HepG2 (cell line): ENCODE results near the gene RASA3. TPM values are rescaled to one million over a fixed set of nuclear protein-coding genes. Genes with fewer than 3 reads are reported as not detected.

Experiments
- ATAC-seq: fragments of 200-7000 bp; cut with Tn5 transposase; 3 replicates; pipeline ENCODE4 v1.9.1; 2020; ENCODE audit warnings: mild to moderate bottlenecking, moderate library complexity
- BruUV-seq: library from RNA; stranded (reverse); fragments of 400-500 nt; replicated peaks from 2 replicates; lab custom pipeline; 2021; lab: Mats Ljungman, UMichigan
- CTCF ChIA-PET: fragments of 300-600 bp; formaldehyde crosslinking; extraction: SDS; loops from one replicate; lab custom pipeline; 2021; ENCODE audit warnings: low total read pairs, inconsistent platforms, low intra/inter-chr PET ratio; lab: Yijun Ruan, JAX
- POLR2A ChIA-PET: fragments of 350-600 bp; sonication (Branson Sonifier 250); formaldehyde crosslinking; loops from one replicate; lab custom pipeline; 2020; ENCODE audit warnings: antibody characterized with exemption, inconsistent platforms; lab: Yijun Ruan, JAX
- DNase-seq: peaks from one replicate; pipeline ENCODE4 v3.0.0-alpha.2; 2015; ENCODE audit warnings: low spot score
- FAIRE-seq: peaks from 3 replicates; lab custom pipeline; 2011; peaks lifted over from hg19 to GRCh38; lab: Jason Lieb, UNC
- H2AFZ ChIP-seq: one replicate; pipeline ENCODE4 v1.6.1; 2011; ENCODE audit warnings: low read length, inconsistent platforms
- H3K27ac ChIP-seq: fragments of 300-600 bp; 3 replicates; pipeline ENCODE4 v1.8.0; 2011; ENCODE audit warnings: mixed run types, mild to moderate bottlenecking, mixed read lengths, low read length, inconsistent platforms; ENCODE audit not compliant: insufficient read depth; ENCODE audit errors: extremely low read length
- H3K27me3 ChIP-seq, 2 experiments: fragments of 200-600 bp in 1 of 2; 2 replicates in 1 of 2; 3 replicates in 1 of 2; pipeline versions ENCODE4 v1.6.0 to v1.8.0; 2011; ENCODE audit warnings: low read length in 2 of 2, mild to moderate bottlenecking in 2 of 2, moderate library complexity in 2 of 2, inconsistent platforms in 1 of 2; ENCODE audit not compliant: insufficient read depth in 2 of 2, control insufficient read depth in 1 of 2
- H3K36me3 ChIP-seq, 2 experiments: fragments of 200-600 bp in 1 of 2; replicated peaks in 1 of 2; 2 replicates in 1 of 2; 3 replicates in 1 of 2; pipeline versions ENCODE4 v1.5.1 to v1.8.0; 2011; ENCODE audit warnings: low read length in 2 of 2, inconsistent platforms in 1 of 2; ENCODE audit not compliant: insufficient read depth in 2 of 2, control insufficient read depth in 1 of 2
- H3K4me1 ChIP-seq: 2 replicates; pipeline ENCODE4 v1.5.1; 2012; ENCODE audit warnings: low read length, inconsistent platforms; ENCODE audit not compliant: insufficient read depth
- H3K4me2 ChIP-seq: 2 replicates; pipeline ENCODE4 v1.6.0; 2011; ENCODE audit warnings: low read depth, low read length, inconsistent platforms
- H3K4me3 ChIP-seq, 3 experiments: fragments of 200-600 bp in 1 of 3; sonication (generic), shearing (Covaris generic) in 1 of 3; replicated peaks in 1 of 3; 2 replicates each; pipeline ENCODE4 v1.5.1; 2011 to 2016; ENCODE audit warnings: low read length in 3 of 3, inconsistent platforms in 2 of 3, low read depth in 2 of 3, mild to moderate bottlenecking in 2 of 3, control low read depth in 1 of 3, mixed read lengths in 1 of 3; ENCODE audit not compliant: insufficient read depth in 1 of 3
- H3K79me2 ChIP-seq: one replicate; pipeline ENCODE4 v1.6.1; 2011; ENCODE audit warnings: low read length, inconsistent platforms; ENCODE audit not compliant: insufficient read depth
- H3K9ac ChIP-seq: 2 replicates; pipeline ENCODE4 v1.6.0; 2011; ENCODE audit warnings: mild to moderate bottlenecking, low read depth, low read length, inconsistent platforms; ENCODE audit not compliant: insufficient read depth
- H3K9me3 ChIP-seq: 2 replicates; pipeline ENCODE4 v1.5.1; 2012; ENCODE audit warnings: mild to moderate bottlenecking, low read length
- H4K20me1 ChIP-seq: 2 replicates; pipeline ENCODE4 v1.6.0; 2011; ENCODE audit warnings: inconsistent platforms, mild to moderate bottlenecking, low read length, moderate library complexity; ENCODE audit not compliant: insufficient read depth
- ARNTL ChIP-seq: sonication (generic); formaldehyde crosslinking; IDR thresholded peaks from 2 replicates; pipeline ENCODE4 v1.4.0; 2020; ENCODE audit warnings: mild to moderate bottlenecking, missing genetic modification reagents
- ETV5 ChIP-seq: IDR thresholded peaks from 2 replicates; pipeline ENCODE4 v1.6.1; 2018; ENCODE audit warnings: missing biosample characterization, missing genetic modification reagents, inconsistent platforms, borderline replicate concordance
- EZH2 ChIP-seq: conservative IDR thresholded peaks from 2 replicates; pipeline ENCODE4 v1.6.1; 2012; ENCODE audit warnings: mild to moderate bottlenecking, low read depth, low read length, moderate library complexity
- HNRNPH1 ChIP-seq: fragments of 200-400 bp; formaldehyde crosslinking; optimal IDR thresholded peaks from 2 replicates; pipeline ENCODE3; 2017; ENCODE audit warnings: mild to moderate bottlenecking, low read depth, low read length
- MAX ChIP-seq: IDR thresholded peaks from 2 replicates; pipeline ENCODE4 v1.6.1; 2012; ENCODE audit warnings: inconsistent platforms
- MTA1 ChIP-seq: sonication (generic); formaldehyde crosslinking; IDR thresholded peaks from 2 replicates; pipeline ENCODE4 v1.4.0; 2020; ENCODE audit warnings: missing genetic modification reagents, mild to moderate bottlenecking, borderline replicate concordance
- NFE2 ChIP-seq: sonication (generic); formaldehyde crosslinking; IDR thresholded peaks from 2 replicates; pipeline ENCODE4 v1.4.0; 2020; ENCODE audit warnings: missing genetic modification reagents
- POGZ ChIP-seq: sonication (generic); formaldehyde crosslinking; IDR thresholded peaks from 2 replicates; pipeline ENCODE4 v1.4.0; 2020; ENCODE audit warnings: mild to moderate bottlenecking, missing genetic modification reagents
- RBM39 ChIP-seq: fragments of 200-400 bp; formaldehyde crosslinking; IDR thresholded peaks from one replicate; pipeline ENCODE4 v1.6.1; 2018; ENCODE audit warnings: antibody characterized with exemption, mild to moderate bottlenecking, low read depth, low read length; ENCODE audit not compliant: poor library complexity, severe bottlenecking
- SPEN ChIP-seq: sonication (generic); formaldehyde crosslinking; IDR thresholded peaks from 2 replicates; pipeline ENCODE4 v1.5.1; 2020; ENCODE audit warnings: low read depth, mild to moderate bottlenecking, missing genetic modification reagents
- TBL1XR1 ChIP-seq: fragments of 150-350 bp; IDR thresholded peaks from 2 replicates; pipeline ENCODE4 v1.6.1; 2014; ENCODE audit warnings: borderline replicate concordance, low read length; ENCODE audit not compliant: partially characterized antibody
- TGIF2 ChIP-seq: IDR thresholded peaks from 2 replicates; pipeline ENCODE4 v1.6.1; 2016; ENCODE audit warnings: control low read depth, missing compliant biosample characterization
- ZKSCAN5 ChIP-seq: sonication (generic); formaldehyde crosslinking; IDR thresholded peaks from 2 replicates; pipeline ENCODE4 v1.5.1; 2020; ENCODE audit warnings: mild to moderate bottlenecking, missing genetic modification reagents
- ZNF17 ChIP-seq: sonication (generic); formaldehyde crosslinking; IDR thresholded peaks from 2 replicates; pipeline ENCODE4 v1.5.0; 2020; ENCODE audit warnings: mild to moderate bottlenecking, missing genetic modification reagents
- ZNF263 ChIP-seq: sonication (generic); formaldehyde crosslinking; IDR thresholded peaks from 2 replicates; pipeline ENCODE4 v1.4.0; 2020; ENCODE audit warnings: missing genetic modification reagents
- ZNF564 ChIP-seq: sonication (generic); formaldehyde crosslinking; IDR thresholded peaks from 2 replicates; pipeline ENCODE4 v1.8.1; 2023; ENCODE audit warnings: mild to moderate bottlenecking, missing genetic modification reagents
- WGBS: methylation state at CpG from one replicate; pipeline ENCODE4 v1.1.6; 2017; ENCODE audit warnings: low lambda C conversion rate; 5-methylcytosine and 5-hydroxymethylcytosine counted together
- in situ Hi-C: cut with HindIII; loops from 2 replicates; pipeline ENCODE4 v1.10.0; 2017; ENCODE audit warnings: low pct_unique_long_range_greater_than_20kb; ENCODE audit not compliant: extremely low pct_ligation_motif_present
- intact Hi-C: fragments of 100-400 bp; cut with micrococcal nuclease; formaldehyde crosslinking; loops from one replicate; pipeline ENCODE4 v1.10.0; 2022; ENCODE audit not compliant: unreplicated experiment
- polyA plus RNA-seq, 8 experiments: library from polyadenylated mRNA; depleted of rRNA in 3 of 8; stranded (reverse) in 7 of 8; unstranded in 1 of 8; fragments of >200 nt; fragmentation: Illumina TruSeq in 4 of 8; extraction: Trizol in 4 of 8; gene quantifications; 2 replicates each; pipeline versions ENCODE4 v1.2.1 to v1.2.3, GENCODE V29; 2011 to 2016; ENCODE audit warnings: low read depth in 4 of 8, missing spikeins in 1 of 8, mixed read lengths in 1 of 8; ENCODE audit not compliant: insufficient read depth in 1 of 8
- total RNA-seq, 5 experiments: library from RNA; depleted of rRNA; stranded (reverse); fragments of >200 nt; fragmentation: Illumina TruSeq; extraction: Trizol; gene quantifications; 2 replicates each; pipeline ENCODE4 v1.2.3, GENCODE V29; 2016; ENCODE audit warnings: low read depth in 1 of 5
- TF ChIP-seq, protein P1 (sequence below): sonication (generic); formaldehyde crosslinking; IDR thresholded peaks from 2 replicates; pipeline ENCODE4 v1.5.0; 2020; ENCODE audit warnings: mild to moderate bottlenecking, missing genetic modification reagents, moderate library complexity
- TF ChIP-seq, protein P2 (sequence below): sonication (generic); formaldehyde crosslinking; IDR thresholded peaks from 2 replicates; pipeline ENCODE4 v1.8.0; 2023; ENCODE audit warnings: mild to moderate bottlenecking, missing genetic modification reagents

The RASA3 gene
- total and polyA plus RNA-seq, 2 of the 13 experiments (the other 11 are each of a cell fraction or from before 2014, with no cell fraction given): 0.05 TPM; not detected in 1

DNA sequence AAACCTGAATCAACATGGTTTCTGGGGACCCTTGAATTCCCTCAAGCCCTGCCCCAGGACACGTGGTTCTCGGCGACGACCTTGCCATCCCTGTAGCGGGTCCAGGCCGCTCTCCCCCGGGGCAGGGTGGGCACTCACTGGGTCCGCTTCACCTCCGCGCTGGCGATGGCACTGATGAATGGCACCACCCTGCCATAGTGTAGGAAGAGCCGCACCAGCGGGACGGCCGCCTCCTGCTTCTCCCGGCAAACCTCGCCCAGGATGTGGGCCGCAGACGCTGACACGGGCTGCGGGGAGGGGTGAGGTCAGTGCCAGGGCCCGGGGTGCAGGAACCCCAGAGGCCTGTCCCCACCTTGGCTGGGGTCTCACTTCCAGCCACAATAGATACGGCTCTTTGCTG is 114.5 kb downstream of the RASA3 start:
- TF ChIP-seq ZNF564: no peak
- TF ChIP-seq TBL1XR1: no peak
- TF ChIP-seq ZKSCAN5 (CRISPR knock-in tag): no peak
- TF ChIP-seq ETV5 (CRISPR knock-in tag): no peak
- no peak for TF ChIP-seq ARNTL (CRISPR knock-in tag)
- no peak for TF ChIP-seq TGIF2 (CRISPR knock-in tag)
- TF ChIP-seq, all 625 proteins: peak for 0
- H3K9me3 ChIP-seq: no peaks in the 10 kb centered on the region
- FAIRE-seq (no peak), ATAC-seq (no peak), DNase-seq (no peak)
- intact Hi-C loops (no loop called here), in situ Hi-C loops (no loop called here)
- H3K27me3 ChIP-seq: peaks cover 9 to 62% of the 10 kb centered on the region in 2 experiments; a peak in 4 of 5 replicates
- no peak overlapping the region for H3K9ac ChIP-seq
- POLR2A ChIA-PET: no interaction called here
- no peak overlapping the region for H3K27ac ChIP-seq
- no peaks in the 10 kb centered on the region for H3K79me2 ChIP-seq
- no peak overlapping the region for H3K4me2 ChIP-seq
- CTCF ChIA-PET: no interaction called here
- BruUV-seq: no TSS peak
- no peak overlapping the region for H2AFZ ChIP-seq
- WGBS: 0% methylated on average over 5 of the region's 23 CpGs
- no peak overlapping the region for H3K4me3 ChIP-seq
- H3K4me1 ChIP-seq: no peaks in the 10 kb centered on the region
- no peaks in the 10 kb centered on the region for H3K36me3 ChIP-seq
- H4K20me1 ChIP-seq: no peaks in the 10 kb centered on the region

DNA sequence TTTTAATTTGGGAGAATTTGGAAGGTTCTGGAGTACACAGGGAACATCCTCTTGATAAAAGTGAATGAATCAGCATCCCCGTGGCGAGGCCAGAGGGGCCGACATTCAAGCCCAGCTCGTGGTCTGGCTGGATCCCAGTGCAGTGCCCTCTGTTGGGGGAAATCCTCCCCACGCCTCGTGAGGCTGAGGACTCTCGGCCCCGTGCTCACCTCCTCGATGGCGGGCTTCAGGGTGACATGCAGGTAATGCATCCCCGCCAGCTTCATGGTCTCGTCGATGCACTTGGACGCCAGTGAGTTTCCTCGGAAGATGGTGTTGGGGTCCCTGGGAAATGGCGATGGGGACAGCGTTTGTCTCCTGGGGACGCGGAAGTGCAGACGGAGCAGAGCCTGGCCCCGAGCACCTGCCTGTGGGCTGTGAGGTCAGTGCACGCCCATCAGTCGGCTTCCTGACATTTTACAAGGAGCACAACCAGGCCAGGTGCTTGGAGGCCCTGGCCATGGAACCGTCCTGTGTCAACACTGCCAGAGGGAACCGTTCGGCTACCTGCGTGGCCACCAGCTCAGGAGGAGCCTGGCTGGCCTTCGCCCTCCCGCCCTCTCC is 115.3 kb downstream of the RASA3 start:
- H3K4me2 ChIP-seq: no peak overlapping the region
- H3K36me3 ChIP-seq: no peaks in the 10 kb centered on the region
- no TSS peak for BruUV-seq
- 58% methylated on average over 15 of the region's 29 CpGs for WGBS
- ATAC-seq (no peak; the same call in 2 of the 3 replicates), DNase-seq (no peak), FAIRE-seq (no peak)
- in situ Hi-C loops (no loop called here), intact Hi-C loops (no loop called here)
- H3K27me3 ChIP-seq: peaks cover 7 to 54% of the 10 kb centered on the region in 2 experiments; a peak in 4 of 5 replicates
- H4K20me1 ChIP-seq: no peaks in the 10 kb centered on the region
- H3K79me2 ChIP-seq: no peaks in the 10 kb centered on the region
- POLR2A ChIA-PET: no interaction called here
- no peak overlapping the region for H3K27ac ChIP-seq
- H3K4me1 ChIP-seq: no peaks in the 10 kb centered on the region
- no peak overlapping the region for H3K9ac ChIP-seq
- no peak overlapping the region for H2AFZ ChIP-seq
- CTCF ChIA-PET: no interaction called here
- H3K4me3 ChIP-seq: no peak overlapping the region
- H3K9me3 ChIP-seq: no peaks in the 10 kb centered on the region
- TF ChIP-seq MAX: no peak
- no peak for TF ChIP-seq EZH2
- no peak for TF ChIP-seq MTA1 (CRISPR knock-in tag)
- TF ChIP-seq HNRNPH1: no peak
- TF ChIP-seq SPEN (CRISPR knock-in tag): no peak
- TF ChIP-seq ZNF17 (CRISPR knock-in tag): no peak
- TF ChIP-seq, protein P1, sequence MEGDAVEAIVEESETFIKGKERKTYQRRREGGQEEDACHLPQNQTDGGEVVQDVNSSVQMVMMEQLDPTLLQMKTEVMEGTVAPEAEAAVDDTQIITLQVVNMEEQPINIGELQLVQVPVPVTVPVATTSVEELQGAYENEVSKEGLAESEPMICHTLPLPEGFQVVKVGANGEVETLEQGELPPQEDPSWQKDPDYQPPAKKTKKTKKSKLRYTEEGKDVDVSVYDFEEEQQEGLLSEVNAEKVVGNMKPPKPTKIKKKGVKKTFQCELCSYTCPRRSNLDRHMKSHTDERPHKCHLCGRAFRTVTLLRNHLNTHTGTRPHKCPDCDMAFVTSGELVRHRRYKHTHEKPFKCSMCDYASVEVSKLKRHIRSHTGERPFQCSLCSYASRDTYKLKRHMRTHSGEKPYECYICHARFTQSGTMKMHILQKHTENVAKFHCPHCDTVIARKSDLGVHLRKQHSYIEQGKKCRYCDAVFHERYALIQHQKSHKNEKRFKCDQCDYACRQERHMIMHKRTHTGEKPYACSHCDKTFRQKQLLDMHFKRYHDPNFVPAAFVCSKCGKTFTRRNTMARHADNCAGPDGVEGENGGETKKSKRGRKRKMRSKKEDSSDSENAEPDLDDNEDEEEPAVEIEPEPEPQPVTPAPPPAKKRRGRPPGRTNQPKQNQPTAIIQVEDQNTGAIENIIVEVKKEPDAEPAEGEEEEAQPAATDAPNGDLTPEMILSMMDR: peak; percentile 29
- no peak for TF ChIP-seq NFE2 (CRISPR knock-in tag)
- TF ChIP-seq, protein P2, sequence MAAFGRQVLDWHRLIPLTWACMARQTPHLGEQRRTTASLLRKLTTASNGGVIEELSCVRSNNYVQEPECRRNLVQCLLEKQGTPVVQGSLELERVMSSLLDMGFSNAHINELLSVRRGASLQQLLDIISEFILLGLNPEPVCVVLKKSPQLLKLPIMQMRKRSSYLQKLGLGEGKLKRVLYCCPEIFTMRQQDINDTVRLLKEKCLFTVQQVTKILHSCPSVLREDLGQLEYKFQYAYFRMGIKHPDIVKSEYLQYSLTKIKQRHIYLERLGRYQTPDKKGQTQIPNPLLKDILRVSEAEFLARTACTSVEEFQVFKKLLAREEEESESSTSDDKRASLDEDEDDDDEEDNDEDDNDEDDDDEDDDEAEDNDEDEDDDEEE: no peak
- TF ChIP-seq ZNF263 (CRISPR knock-in tag): 0 out of 2 replicates have a peak, but pooled peaks have one; percentile 36
- no peak for TF ChIP-seq POGZ (CRISPR knock-in tag)
- TF ChIP-seq RBM39: no peak
